Gastroesophageal sphincter (tissue), 4 donors: Measurements from ENCODE around the gene LINC00237. TPM values are rescaled to one million over a fixed set of nuclear protein-coding genes. Genes with fewer than 3 reads are reported as not detected.

Experiments
- ATAC-seq: fragments of 150-250 bp; one replicate; pipeline ENCODE4 v1.9.1; 2016; ENCODE audit warnings: mild to moderate bottlenecking, moderate library complexity
- H3K27ac ChIP-seq, 4 donors: fragments of 200-600 bp; sonication (generic) in 3 of 4; 1 replicate in 3 of 4; 2 replicates in 1 of 4; pipeline ENCODE4 v1.5.1; 2016 to 2019
- H3K27me3 ChIP-seq: fragments of 200-600 bp; sonication (generic); one replicate; pipeline ENCODE4 v1.5.1; 2019
- H3K36me3 ChIP-seq, 2 donors: fragments of 200-600 bp; sonication (generic); one replicate each; pipeline ENCODE4 v1.5.1; 2019; ENCODE audit warnings: control low read depth in 1 of 2
- H3K4me1 ChIP-seq, 3 donors: fragments of 200-600 bp; sonication (generic); 1 replicate in 2 of 3; 2 replicates in 1 of 3; pipeline ENCODE4 v1.5.1; 2016 to 2019; ENCODE audit warnings: control low read depth in 2 of 3
- H3K4me3 ChIP-seq, 2 donors: fragments of 200-600 bp; sonication (generic); one replicate each; pipeline ENCODE4 v1.5.1; 2019; ENCODE audit warnings: mild to moderate bottlenecking in 1 of 2, moderate library complexity in 1 of 2
- H3K9me3 ChIP-seq, 3 donors: fragments of 200-600 bp; sonication (generic); one replicate each; pipeline ENCODE4 v1.5.1; 2017 to 2019; ENCODE audit warnings: control low read depth in 2 of 3
- EP300 ChIP-seq: sonication (generic); formaldehyde crosslinking; IDR thresholded peaks from one replicate; pipeline ENCODE4 v1.6.1; 2017; ENCODE audit warnings: antibody characterized with exemption, mild to moderate bottlenecking
- POLR2A ChIP-seq, 2 donors: fragments of 450-650 bp; IDR thresholded peaks; one replicate each; pipeline ENCODE4 v1.6.1; 2017; ENCODE audit warnings: antibody characterized with exemption in 2 of 2, mild to moderate bottlenecking in 2 of 2, moderate library complexity in 1 of 2
- POLR2AphosphoS5 ChIP-seq: sonication (generic); formaldehyde crosslinking; IDR thresholded peaks from one replicate; pipeline ENCODE4 v1.6.1; 2017; ENCODE audit warnings: antibody characterized with exemption
- WGBS, 2 donors: methylation state at CpG; one replicate each; pipeline ENCODE4 v1.1.5; 2018; ENCODE audit warnings: low coverage in 1 of 2; 5-methylcytosine and 5-hydroxymethylcytosine counted together
- total RNA-seq, 4 donors: library from RNA; depleted of rRNA; stranded (reverse); fragments of >200 nt; gene quantifications; one replicate each; pipeline ENCODE4 v1.1.0, GENCODE V29; 2016
- TF ChIP-seq, protein P1 (sequence below), 4 experiments: fragments of 200-600 bp in 2 of 4; fragments of 450-650 bp in 2 of 4; sonication (generic) in 1 of 4; IDR thresholded peaks; one replicate each; pipeline ENCODE4 v1.5.1; 2017 to 2019; ENCODE audit warnings: antibody characterized with exemption in 4 of 4, mild to moderate bottlenecking in 2 of 4, moderate library complexity in 2 of 4

LINC00237 gene
- total RNA-seq, 4 donors from 2014 or later = not detected

DNA sequence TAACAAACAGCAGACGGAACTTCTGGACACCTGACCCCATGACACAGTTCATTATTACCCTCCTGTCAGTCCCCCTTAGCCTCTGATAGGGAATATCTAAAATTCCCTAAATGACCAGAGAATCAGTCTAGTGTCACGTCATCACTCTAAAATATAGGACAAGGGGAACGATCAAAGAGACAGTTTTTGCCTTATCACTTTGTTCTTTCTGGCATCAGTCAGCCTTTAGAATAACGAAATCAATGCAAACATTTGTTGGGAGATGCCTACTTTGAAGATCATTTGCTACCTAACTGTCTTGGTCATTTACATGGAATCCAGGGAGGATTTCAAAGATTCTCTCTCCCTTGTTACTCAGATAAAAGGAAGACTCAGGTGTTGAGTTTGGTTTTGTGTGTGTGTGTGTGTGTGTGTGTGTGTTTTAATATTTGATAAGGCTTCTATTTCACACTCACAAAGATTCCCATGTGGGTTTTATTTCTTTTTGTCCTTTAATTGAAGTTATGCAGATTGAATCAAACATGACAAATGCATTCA lies 28.3 kb downstream of the LINC00237 start:
- H3K36me3 ChIP-seq = no peaks in the 10 kb centered on the region
- ATAC-seq = no peak
- H3K4me1 ChIP-seq = no peaks in the 10 kb centered on the region
- TF ChIP-seq EP300 (no peak), POLR2A (IDR thresholded peaks at IDR 0.05) (no peak), POLR2AphosphoS5 (no peak)
- TF ChIP-seq, protein P1, sequence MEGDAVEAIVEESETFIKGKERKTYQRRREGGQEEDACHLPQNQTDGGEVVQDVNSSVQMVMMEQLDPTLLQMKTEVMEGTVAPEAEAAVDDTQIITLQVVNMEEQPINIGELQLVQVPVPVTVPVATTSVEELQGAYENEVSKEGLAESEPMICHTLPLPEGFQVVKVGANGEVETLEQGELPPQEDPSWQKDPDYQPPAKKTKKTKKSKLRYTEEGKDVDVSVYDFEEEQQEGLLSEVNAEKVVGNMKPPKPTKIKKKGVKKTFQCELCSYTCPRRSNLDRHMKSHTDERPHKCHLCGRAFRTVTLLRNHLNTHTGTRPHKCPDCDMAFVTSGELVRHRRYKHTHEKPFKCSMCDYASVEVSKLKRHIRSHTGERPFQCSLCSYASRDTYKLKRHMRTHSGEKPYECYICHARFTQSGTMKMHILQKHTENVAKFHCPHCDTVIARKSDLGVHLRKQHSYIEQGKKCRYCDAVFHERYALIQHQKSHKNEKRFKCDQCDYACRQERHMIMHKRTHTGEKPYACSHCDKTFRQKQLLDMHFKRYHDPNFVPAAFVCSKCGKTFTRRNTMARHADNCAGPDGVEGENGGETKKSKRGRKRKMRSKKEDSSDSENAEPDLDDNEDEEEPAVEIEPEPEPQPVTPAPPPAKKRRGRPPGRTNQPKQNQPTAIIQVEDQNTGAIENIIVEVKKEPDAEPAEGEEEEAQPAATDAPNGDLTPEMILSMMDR (IDR thresholded peaks at IDR 0.05) = no peak
- no peaks in the 10 kb centered on the region for H3K9me3 ChIP-seq
- peaks cover 14% of the 10 kb centered on the region for H3K27me3 ChIP-seq
- no peak overlapping the region for H3K27ac ChIP-seq
- H3K4me3 ChIP-seq = no peak overlapping the region
- 17 to 29% methylated on average over 4 of the region's 4 CpGs for WGBS, 2 donors

DNA sequence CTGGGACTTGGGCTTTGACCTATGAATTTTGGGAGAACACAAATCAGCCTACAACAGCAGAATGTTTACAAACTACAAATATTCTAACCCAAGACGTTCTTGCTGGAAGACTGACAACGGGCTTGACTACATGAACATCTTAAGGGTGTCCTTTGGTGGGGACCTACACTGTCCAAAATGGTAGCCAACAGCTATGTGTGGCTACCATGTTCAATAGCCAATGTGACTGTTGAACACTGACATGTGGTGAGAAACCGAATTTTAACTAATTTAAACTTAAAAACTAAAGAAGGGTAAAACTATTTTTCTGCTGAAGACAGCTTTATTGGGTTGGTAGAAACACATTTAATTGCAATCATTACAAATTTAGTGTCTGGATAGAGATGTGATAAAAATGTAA lies 30.1 kb downstream of the LINC00237 start:
- no peak for ATAC-seq
- H3K4me1 ChIP-seq = no peaks in the 10 kb centered on the region
- H3K9me3 ChIP-seq = no peaks in the 10 kb centered on the region
- 60 to 74% methylated on average over 1 to 3 of the region's 3 CpGs for WGBS, 2 donors
- TF ChIP-seq EP300 (no peak), POLR2AphosphoS5 (no peak), POLR2A (IDR thresholded peaks at IDR 0.05) (no peak)
- TF ChIP-seq, protein P1 (IDR thresholded peaks at IDR 0.05) = no peak
- H3K27me3 ChIP-seq = peaks cover 10% of the 10 kb centered on the region
- H3K4me3 ChIP-seq = no peak overlapping the region
- no peak overlapping the region for H3K27ac ChIP-seq
- H3K36me3 ChIP-seq = no peaks in the 10 kb centered on the region

- no peaks in the 10 kb centered on the region for H3K4me1 ChIP-seq
- H3K36me3 ChIP-seq = no peaks in the 10 kb centered on the region
- no peak for TF ChIP-seq POLR2A (IDR thresholded peaks at IDR 0.05)
- H3K9me3 ChIP-seq = no peaks in the 10 kb centered on the region
- H3K27ac ChIP-seq = no peak overlapping the region
- 72 to 85% methylated on average over 5 to 6 of the region's 6 CpGs for WGBS, 2 donors
- H3K4me3 ChIP-seq = no peak overlapping the region
- peaks cover 9% of the 10 kb centered on the region for H3K27me3 ChIP-seq
- ATAC-seq = no peak
These were observed 30.7 kb downstream of the LINC00237 start for GRCh38 chr20:21075471-21075870.

- Histone ChIP-seq H3K4me1 (no peaks in the 10 kb centered on the region), H3K9me3 (no peaks in the 10 kb centered on the region), H3K27me3 (peaks cover 9% of the 10 kb centered on the region), H3K36me3 (no peaks in the 10 kb centered on the region), H3K4me3 (no peak overlapping the region), H3K27ac (no peak overlapping the region)
- TF ChIP-seq EP300 (no peak), POLR2A (IDR thresholded peaks at IDR 0.05) (no peak), POLR2AphosphoS5 (no peak)
- TF ChIP-seq, protein P1 (IDR thresholded peaks at IDR 0.05) = no peak
- no peak for ATAC-seq
- WGBS, 2 donors = 75 to 83% methylated on average over 12 of the region's 12 CpGs
These were observed 31.4 kb downstream of the LINC00237 start for GRCh38 chr20:21074605-21075336.

- WGBS, 2 donors = 92 to 100% methylated on average over 1 of the region's 1 CpG
- TF ChIP-seq POLR2A (IDR thresholded peaks at IDR 0.05) (no peak), EP300 (no peak), POLR2AphosphoS5 (no peak)
- TF ChIP-seq, protein P1 (IDR thresholded peaks at IDR 0.05) = no peak
- Histone ChIP-seq H3K27ac (no peak overlapping the region), H3K9me3 (peaks cover 0 to 8% (median 0%) of the 10 kb centered on the region in 3 donors), H3K4me1 (no peaks in the 10 kb centered on the region), H3K27me3 (peaks cover 10% of the 10 kb centered on the region), H3K36me3 (no peaks in the 10 kb centered on the region), H3K4me3 (no peak overlapping the region)
- ATAC-seq = no peak
These were observed 38.9 kb downstream of the LINC00237 start for GRCh38 chr20:21067255-21067654.
